AG04449 (cell line): Measurements from ENCODE around the gene SGCB.

Experiments
- CTCF ChIA-PET: fragments of 350-600 bp; formaldehyde crosslinking; extraction: SDS; loops from one replicate; lab custom pipeline; 2021; ENCODE audit warnings: antibody characterized with exemption; lab: Yijun Ruan, JAX
- POLR2A ChIA-PET: fragments of 400-600, 350-600 bp; formaldehyde crosslinking; extraction: SDS; loops from one replicate; lab custom pipeline; 2020; ENCODE audit warnings: antibody characterized with exemption, inconsistent platforms; lab: Yijun Ruan, JAX
- DNase-seq: peaks from one replicate; pipeline ENCODE4 v3.0.0-alpha.2; 2010; ENCODE audit warnings: low read depth, low spot score
- H3K4me3 ChIP-seq: 2 replicates; pipeline ENCODE4 v1.5.1; 2011; ENCODE audit warnings: low read depth, mild to moderate bottlenecking, control low read depth, low read length
- CTCF ChIP-seq: IDR thresholded peaks from one replicate; pipeline ENCODE4 v1.5.1; 2011; ENCODE audit warnings: mild to moderate bottlenecking, moderate library complexity, low read length, control low read depth, inconsistent platforms; ENCODE audit not compliant: insufficient read depth; ENCODE audit errors: missing control alignments

SGCB gene

GRCh38 chr4:52005604-52006273 lies 32.4 kb downstream of the SGCB start:
- POLR2A ChIA-PET, result no interaction called here
- DNase-seq, result no peak
- CTCF ChIA-PET, result no interaction called here
- TF ChIP-seq CTCF, result no peak
- H3K4me3 ChIP-seq, result no peak overlapping the region

DNA sequence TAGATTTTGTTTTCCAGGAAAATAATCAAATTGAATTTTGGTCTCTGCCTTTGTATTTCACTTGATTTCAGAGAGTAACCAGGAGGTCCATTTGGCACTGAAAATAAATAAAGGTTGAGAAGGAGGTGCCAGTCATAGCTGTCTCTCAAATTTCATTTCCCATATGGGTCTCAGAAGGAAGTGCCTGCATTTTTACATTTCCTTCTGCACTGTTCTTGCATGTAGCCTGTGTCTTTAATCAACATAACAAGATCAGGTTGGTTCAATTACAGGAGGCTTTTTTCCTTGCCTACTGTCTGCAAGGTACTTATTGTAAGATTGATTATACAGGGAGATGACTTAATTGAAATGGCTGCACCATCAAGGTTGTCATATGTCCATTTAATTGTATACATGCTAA lies 33.7 kb downstream of the SGCB start:
- ChIA-PET CTCF (no interaction called here), POLR2A (no interaction called here)
- no peak for DNase-seq
- no peak overlapping the region for H3K4me3 ChIP-seq
- no peak for TF ChIP-seq CTCF

- no peak for DNase-seq
- POLR2A ChIA-PET, result no interaction called here
- CTCF ChIA-PET, result no interaction called here
- TF ChIP-seq CTCF, result no peak
- no peak overlapping the region for H3K4me3 ChIP-seq
These were observed 36.5 kb downstream of the SGCB start for GRCh38 chr4:52001616-52002015.

- H3K4me3 ChIP-seq, result no peak overlapping the region
- ChIA-PET POLR2A (no interaction called here), CTCF (interaction anchor here (1.2 kb wide), 1 partner anchor 8 kb away, joined by 3 read pairs; no protein-coding TSS in a partner anchor)
- no peak for TF ChIP-seq CTCF
- no peak for DNase-seq
These were observed 38.8 kb downstream of the SGCB start for GRCh38 chr4:51999250-51999649.

GRCh38 chr4:51998837-51999236 lies 39.3 kb downstream of the SGCB start:
- no peak overlapping the region for H3K4me3 ChIP-seq
- DNase-seq, result no peak
- CTCF ChIA-PET, result no interaction called here
- no peak for TF ChIP-seq CTCF
- POLR2A ChIA-PET, result no interaction called here

GRCh38 chr4:51997647-51998046 lies 40.5 kb downstream of the SGCB start:
- DNase-seq, result no peak
- no peak overlapping the region for H3K4me3 ChIP-seq
- no peak for TF ChIP-seq CTCF
- CTCF ChIA-PET, result interaction anchor here (1.3 kb wide), 1 partner anchor 29 kb away, joined by 3 read pairs; no protein-coding TSS in a partner anchor
- POLR2A ChIA-PET, result no interaction called here
